ENCODE results near the gene TIE1. TPM values are rescaled to one million over a fixed set of nuclear protein-coding genes. Genes with fewer than 3 reads are reported as not detected.
A peak's percentile ranks its signal among the peaks of the same experiment; 100 is the strongest.

Gene TIE1
- total and polyA plus RNA-seq, 9 of the 15 experiments (the other 6 are each of a cell fraction or from before 2014, with no cell fraction given) = 0.07 to 0.49 (median 0.14) TPM; not detected in 4

GRCh38 chr1:43329995-43330751 lies 29.4 kb downstream of the TIE1 start (continued):
- TF ChIP-seq BCLAF1 (IDR thresholded peaks at IDR 0.05; ENCODE audit: borderline replicate concordance in 1 of 2, control insufficient read depth in 1 of 2, low read depth in 2 of 2, low read length in 1 of 2) (no peak), ZNF277 (CRISPR knock-in tag; IDR thresholded peaks at IDR 0.05; ENCODE audit: borderline replicate concordance) (no peak), XRCC5 (IDR thresholded peaks at IDR 0.05; ENCODE audit: low read depth, low read length) (peak; percentile 22; the same call in 1 of the 2 replicates), CAMTA2 (CRISPR knock-in tag; conservative IDR thresholded peaks at IDR 0.05) (no peak), RBM34 (IDR thresholded peaks at IDR 0.05; ENCODE audit: borderline replicate concordance, insufficient read depth, low read length) (no peak), ZNF197 (CRISPR knock-in tag; IDR thresholded peaks at IDR 0.05; ENCODE audit: low read depth) (no peak), GTF2A2 (tag; IDR thresholded peaks at IDR 0.05) (no peak), HDAC8 (tag; IDR thresholded peaks at IDR 0.05) (no peak), ZNF586 (CRISPR knock-in tag; conservative IDR thresholded peaks at IDR 0.05) (no peak), REST (IDR thresholded peaks at IDR 0.05; ENCODE audit: borderline replicate concordance) (peak; percentile 22; the same call in 1 of the 2 replicates), REST (CRISPR knock-in tag; IDR thresholded peaks at IDR 0.05; ENCODE audit: low read depth) (no peak), ADNP (tag; IDR thresholded peaks at IDR 0.05) (no peak), PHB (CRISPR knock-in tag; IDR thresholded peaks at IDR 0.05) (no peak), ZNF174 (CRISPR knock-in tag; IDR thresholded peaks at IDR 0.05) (no peak), KAT8 (IDR thresholded peaks at IDR 0.05; ENCODE audit: low read depth) (no peak), U2AF1 (optimal IDR thresholded peaks at IDR 0.05; ENCODE audit: low read depth, low read length) (no peak)
